AG04450 (cell line): ENCODE results near the gene NDUFA5. TPM values are rescaled to one million over a fixed set of nuclear protein-coding genes. Genes with fewer than 3 reads are reported as not detected.
"Not testable (repeated sequence)": the region's sequence is repeated elsewhere in the genome, so short reads cannot be mapped to it uniquely, and the experiment has no call there.

Experiments used
- CTCF ChIA-PET: fragments of 300-600, 350-600 bp; formaldehyde crosslinking; extraction: SDS; loops from one replicate; lab custom pipeline; 2022; ENCODE audit warnings: antibody characterized with exemption, inconsistent platforms; lab: Charles Lee
- POLR2A ChIA-PET: fragments of 350-600 bp; formaldehyde crosslinking; extraction: SDS; loops from one replicate; lab custom pipeline; 2021; ENCODE audit warnings: antibody characterized with exemption, inconsistent platforms; lab: Yijun Ruan, JAX
- DNase-seq: peaks from one replicate; pipeline ENCODE4 v3.0.0-alpha.2; 2011; ENCODE audit warnings: low read depth, low spot score
- H3K27ac ChIP-seq: one replicate; pipeline ENCODE4 v1.5.1; 2012; ENCODE audit warnings: low read depth, low read length, control low read depth
- H3K27me3 ChIP-seq: one replicate; pipeline ENCODE4 v1.6.0; 2012; ENCODE audit warnings: low read length; ENCODE audit not compliant: control insufficient read depth, insufficient read depth
- H3K4me3 ChIP-seq: 2 replicates; pipeline ENCODE4 v1.5.1; 2011; ENCODE audit warnings: mild to moderate bottlenecking, low read depth, low read length, control low read depth
- H3K9me3 ChIP-seq: 2 replicates; pipeline ENCODE4 v1.5.1; 2012; ENCODE audit warnings: low read length; ENCODE audit not compliant: control insufficient read depth, insufficient read depth
- polyA plus RNA-seq: library from polyadenylated mRNA; depleted of rRNA; stranded (reverse); fragments of >200 nt; gene quantifications from 2 replicates; pipeline ENCODE4 v1.2.3, GENCODE V29; 2011
- TF ChIP-seq, protein P1 (sequence below): IDR thresholded peaks from 2 replicates; pipeline ENCODE4 v1.5.1; 2011; ENCODE audit warnings: low read depth, low read length, control low read depth, inconsistent platforms

Gene NDUFA5
- polyA plus RNA-seq, 1 experiment, result 39.8 TPM

DNA sequence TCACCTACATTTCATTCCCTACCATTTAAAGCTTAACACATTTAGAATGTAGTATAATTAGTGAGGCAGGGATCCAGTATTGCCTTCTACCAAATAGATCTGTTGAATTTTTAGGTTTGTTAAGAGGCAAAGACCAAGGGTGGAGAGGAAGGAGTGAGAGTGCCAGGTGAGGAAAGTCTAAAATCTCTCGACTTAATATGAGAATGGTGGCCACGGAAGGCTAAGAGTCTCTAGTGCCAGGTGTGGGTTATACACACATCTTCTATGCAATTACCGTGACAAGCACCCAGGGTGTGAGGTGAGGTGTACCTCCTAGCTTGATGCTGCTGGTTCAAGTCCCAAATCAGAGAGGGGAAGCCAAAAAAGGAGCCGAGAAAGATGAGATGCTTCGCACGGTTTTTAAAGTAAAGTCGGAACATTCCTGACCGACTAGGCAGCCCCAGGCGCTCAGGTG lies 23.7 kb downstream of the NDUFA5 start:
- Histone ChIP-seq H3K27ac (no peak overlapping the region), H3K27me3 (no peaks in the 10 kb centered on the region), H3K9me3 (no peaks in the 10 kb centered on the region), H3K4me3 (peak overlapping the region; percentile 79)
- POLR2A ChIA-PET, result interaction anchor here (0.5 to 1.4 kb wide), 2 partner anchors 24 to 113 kb away, joined by 4 read pairs; partner anchors contain the start of gene NDUFA5
- DNase-seq, result no peak
- TF ChIP-seq, protein P1, sequence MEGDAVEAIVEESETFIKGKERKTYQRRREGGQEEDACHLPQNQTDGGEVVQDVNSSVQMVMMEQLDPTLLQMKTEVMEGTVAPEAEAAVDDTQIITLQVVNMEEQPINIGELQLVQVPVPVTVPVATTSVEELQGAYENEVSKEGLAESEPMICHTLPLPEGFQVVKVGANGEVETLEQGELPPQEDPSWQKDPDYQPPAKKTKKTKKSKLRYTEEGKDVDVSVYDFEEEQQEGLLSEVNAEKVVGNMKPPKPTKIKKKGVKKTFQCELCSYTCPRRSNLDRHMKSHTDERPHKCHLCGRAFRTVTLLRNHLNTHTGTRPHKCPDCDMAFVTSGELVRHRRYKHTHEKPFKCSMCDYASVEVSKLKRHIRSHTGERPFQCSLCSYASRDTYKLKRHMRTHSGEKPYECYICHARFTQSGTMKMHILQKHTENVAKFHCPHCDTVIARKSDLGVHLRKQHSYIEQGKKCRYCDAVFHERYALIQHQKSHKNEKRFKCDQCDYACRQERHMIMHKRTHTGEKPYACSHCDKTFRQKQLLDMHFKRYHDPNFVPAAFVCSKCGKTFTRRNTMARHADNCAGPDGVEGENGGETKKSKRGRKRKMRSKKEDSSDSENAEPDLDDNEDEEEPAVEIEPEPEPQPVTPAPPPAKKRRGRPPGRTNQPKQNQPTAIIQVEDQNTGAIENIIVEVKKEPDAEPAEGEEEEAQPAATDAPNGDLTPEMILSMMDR, result no peak
- CTCF ChIA-PET, result interaction anchor here (3.0 kb wide), 1 partner anchor 40 kb away, joined by 49 read pairs; no protein-coding TSS in a partner anchor

- no peak overlapping the region for H3K4me3 ChIP-seq
- TF ChIP-seq, protein P1, result no peak
- H3K9me3 ChIP-seq, result no peaks in the 10 kb centered on the region
- no peak overlapping the region for H3K27ac ChIP-seq
- POLR2A ChIA-PET, result no interaction called here
- CTCF ChIA-PET, result interaction anchor here (3.0 kb wide), 1 partner anchor 39 kb away, joined by 49 read pairs; no protein-coding TSS in a partner anchor
- no peak for DNase-seq
- no peaks in the 10 kb centered on the region for H3K27me3 ChIP-seq
These were observed 24.1 kb downstream of the NDUFA5 start for GRCh38 chr7:123533553-123533917.

DNA sequence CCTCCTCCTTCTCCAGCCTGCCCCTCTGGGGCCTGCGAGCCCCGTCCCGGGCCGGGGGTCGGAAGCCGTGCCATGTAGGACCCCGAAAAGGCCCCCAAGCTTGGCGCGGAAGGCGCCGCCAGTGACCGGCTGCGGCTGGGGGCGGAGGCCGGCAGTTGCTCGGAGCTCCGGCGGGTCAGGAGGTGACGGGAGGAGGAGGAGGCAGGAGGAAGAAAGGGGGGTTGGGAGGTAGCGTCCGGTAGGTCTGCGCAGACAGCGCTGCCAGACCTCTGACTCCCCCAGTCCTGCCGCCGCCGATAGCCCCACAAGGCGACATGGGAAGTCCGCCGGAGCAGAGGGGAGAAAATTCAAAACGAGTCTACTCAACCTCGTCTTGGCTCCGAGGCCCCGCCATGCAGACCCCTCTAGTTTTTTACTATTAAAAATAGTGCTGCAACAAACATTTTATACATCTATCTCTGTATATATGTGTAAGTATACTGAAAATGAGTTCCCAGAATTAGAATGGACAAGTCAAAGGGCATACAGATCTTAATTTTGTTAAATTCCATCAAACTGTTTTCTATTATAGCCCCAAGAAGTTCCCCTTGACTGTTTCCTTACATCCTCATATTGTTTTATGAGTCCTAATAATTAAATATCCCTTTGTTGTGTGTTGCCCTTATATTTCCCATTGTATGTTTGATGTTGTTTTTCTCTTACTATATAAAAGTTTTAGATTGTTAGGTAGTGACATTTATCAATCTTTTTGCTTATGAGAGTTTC lies 24.6 kb downstream of the NDUFA5 start:
- H3K27me3 ChIP-seq, H3K9me3 ChIP-seq, POLR2A ChIA-PET, H3K27ac ChIP-seq, DNase-seq: not testable (repeated sequence)
- CTCF ChIA-PET, result interaction anchor here (3.0 kb wide), 1 partner anchor 39 kb away, joined by 49 read pairs; no protein-coding TSS in a partner anchor
- H3K4me3 ChIP-seq, result peak overlapping the region; percentile 49

DNA sequence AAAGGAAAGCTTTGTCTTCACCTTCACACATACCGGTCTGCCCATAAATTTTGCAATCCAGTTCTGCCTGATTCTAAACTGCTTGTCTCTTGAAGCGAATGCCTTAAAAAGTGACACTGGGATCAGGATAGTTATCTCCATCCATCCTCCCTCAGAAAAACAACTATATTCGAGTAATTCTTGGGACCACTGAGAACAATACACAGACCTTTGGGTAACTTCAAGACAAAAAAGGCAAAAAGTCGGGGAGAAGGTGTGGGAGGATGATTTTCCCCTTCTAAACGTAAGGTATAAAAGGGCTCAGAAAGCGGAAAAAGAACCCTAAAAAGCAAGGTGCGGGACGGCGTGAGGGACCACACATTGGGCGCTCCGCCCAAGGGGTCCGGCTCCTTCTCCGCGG lies 25.3 kb downstream of the NDUFA5 start:
- POLR2A ChIA-PET, CTCF ChIA-PET, H3K27me3 ChIP-seq, H3K4me3 ChIP-seq, H3K9me3 ChIP-seq, H3K27ac ChIP-seq, DNase-seq: not testable (repeated sequence)

- H3K27ac ChIP-seq, DNase-seq, H3K27me3 ChIP-seq, H3K9me3 ChIP-seq, POLR2A ChIA-PET, H3K4me3 ChIP-seq: not testable (repeated sequence)
- CTCF ChIA-PET, result interaction anchor here (0.7 to 2.9 kb wide), 3 partner anchors 36 to 342 kb away, joined by 4 to 19 read pairs (median 4); no protein-coding TSS in a partner anchor
These were observed 27.5 kb downstream of the NDUFA5 start for GRCh38 chr7:123530035-123530591.

DNA sequence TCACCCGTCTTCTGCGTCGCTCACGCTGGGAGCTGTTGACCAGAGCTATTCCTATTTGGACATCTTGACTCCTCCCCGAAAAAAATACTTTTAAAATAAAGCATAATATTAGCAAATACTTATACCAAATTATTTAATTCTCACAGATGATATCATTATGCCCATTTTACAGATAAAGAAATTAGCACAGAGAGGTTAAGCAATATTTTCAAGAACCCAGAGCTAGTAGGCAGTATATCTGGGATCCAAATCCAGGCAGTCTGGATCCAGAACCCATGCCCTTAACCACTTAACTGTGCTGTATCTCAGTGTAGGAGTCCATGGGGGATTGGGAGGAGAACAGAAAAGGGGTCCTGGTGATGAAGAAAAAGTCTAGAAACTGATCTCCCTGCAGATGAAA lies 29.4 kb downstream of the NDUFA5 start:
- CTCF ChIA-PET, result interaction anchor here (2.9 kb wide), 1 partner anchor 34 kb away, joined by 19 read pairs; no protein-coding TSS in a partner anchor
- no peaks in the 10 kb centered on the region for H3K27me3 ChIP-seq
- DNase-seq, result no peak
- TF ChIP-seq, protein P1, result no peak
- H3K27ac ChIP-seq, result no peak overlapping the region
- POLR2A ChIA-PET, result no interaction called here
- H3K9me3 ChIP-seq, result no peaks in the 10 kb centered on the region
- no peak overlapping the region for H3K4me3 ChIP-seq

GRCh38 chr7:123527712-123528225 lies 29.8 kb downstream of the NDUFA5 start:
- DNase-seq, H3K9me3 ChIP-seq, H3K27me3 ChIP-seq, H3K4me3 ChIP-seq, POLR2A ChIA-PET, H3K27ac ChIP-seq: not testable (repeated sequence)
- CTCF ChIA-PET, result interaction anchor here (2.9 kb wide), 1 partner anchor 33 kb away, joined by 19 read pairs; no protein-coding TSS in a partner anchor

DNA sequence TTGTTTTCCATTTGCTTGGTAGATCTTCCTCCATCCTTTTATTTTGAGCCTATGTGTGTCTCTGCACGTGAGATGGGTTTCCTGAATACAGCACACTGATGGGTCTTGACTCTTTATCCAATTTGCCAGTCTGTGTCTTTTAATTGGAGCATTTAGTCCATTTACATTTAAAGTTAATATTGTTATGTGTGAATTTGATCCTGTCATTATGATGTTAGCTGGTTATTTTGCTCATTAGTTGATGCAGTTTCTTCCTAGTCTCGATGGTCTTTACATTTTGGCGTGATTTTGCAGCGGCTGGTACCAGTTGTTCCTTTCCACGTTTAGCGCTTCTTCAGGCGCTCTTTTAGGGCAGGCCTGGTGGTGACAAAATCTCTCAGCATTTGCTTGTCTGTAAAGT lies 31.1 kb downstream of the NDUFA5 start:
- CTCF ChIA-PET, H3K27me3 ChIP-seq, H3K9me3 ChIP-seq, POLR2A ChIA-PET, DNase-seq, H3K27ac ChIP-seq, H3K4me3 ChIP-seq: not testable (repeated sequence)
